Kidney (tissue), 14 donors: ENCODE results near the gene SHE. TPM values are rescaled to one million over a fixed set of nuclear protein-coding genes. Genes with fewer than 3 reads are reported as not detected.

Experiments used
- DNase-seq, 5 donors: peaks; one replicate each; pipeline ENCODE4 v3.0.0-alpha.2; 2013 to 2020
- FAIRE-seq: peaks from 2 replicates; lab custom pipeline; 2012; peaks lifted over from hg19 to GRCh38; lab: Jason Lieb, UNC
- H3K27ac ChIP-seq, 2 donors: one replicate each; pipeline ENCODE4 v1.7.0; 2013; ENCODE audit warnings: low read depth in 2 of 2, low read length in 2 of 2, inconsistent platforms in 1 of 2
- H3K27me3 ChIP-seq: one replicate; pipeline ENCODE4 v1.7.1; 2013; ENCODE audit warnings: low read length, inconsistent platforms; ENCODE audit not compliant: control insufficient read depth, insufficient read depth
- H3K36me3 ChIP-seq, 3 donors: one replicate each; pipeline versions ENCODE4 v1.7.0 to v1.7.1; 2013; ENCODE audit warnings: low read length in 3 of 3, control low read depth in 1 of 3, inconsistent platforms in 1 of 3; ENCODE audit not compliant: insufficient read depth in 3 of 3, control insufficient read depth in 2 of 3
- H3K4me1 ChIP-seq, 3 donors: one replicate each; pipeline versions ENCODE4 v1.7.0 to v1.7.1; 2013; ENCODE audit warnings: low read length in 3 of 3, inconsistent platforms in 1 of 3, low read depth in 1 of 3; ENCODE audit not compliant: control insufficient read depth in 2 of 3, insufficient read depth in 2 of 3
- H3K4me3 ChIP-seq, 3 donors: one replicate each; pipeline versions ENCODE4 v1.7.0 to v1.8.1; 2013; ENCODE audit warnings: low read length in 3 of 3, control low read depth in 1 of 3, inconsistent platforms in 1 of 3
- H3K9ac ChIP-seq, 3 donors: one replicate each; pipeline versions ENCODE4 v1.7.0 to v1.7.1; 2013; ENCODE audit warnings: low read length in 3 of 3, control low read depth in 1 of 3, inconsistent platforms in 1 of 3
- H3K9me3 ChIP-seq, 3 donors: one replicate each; pipeline versions ENCODE4 v1.7.0 to v1.7.1; 2013; ENCODE audit warnings: low read length in 3 of 3, control low read depth in 1 of 3, inconsistent platforms in 1 of 3; ENCODE audit not compliant: control insufficient read depth in 2 of 3, insufficient read depth in 1 of 3
- intact Hi-C: fragments of 100-400 bp; cut with DNase I; formaldehyde crosslinking; loops from one replicate; pipeline ENCODE4 v1.11.1; 2022
- polyA plus RNA-seq: library from polyadenylated mRNA; stranded (reverse); fragments of 350-450 nt; fragmentation: Illumina TruSeq; extraction: RNeasy Lipid Tissue Mini Kit (QIAGEN cat#74804); gene quantifications from one replicate; pipeline ENCODE4 v1.2.3, GENCODE V29; 2014; ENCODE audit warnings: low read depth, low replicate concordance; ENCODE audit not compliant: insufficient read depth
- total RNA-seq: library from RNA; stranded (reverse); fragmentation: NEBNext Ultra II Directional; extraction: Animal tissue kit (Norgen Biotek cat#: 25700); gene quantifications from one replicate; pipeline ENCODE4 v1.2.1, GENCODE V29; 2021
- TF ChIP-seq, protein P1 (sequence below): IDR thresholded peaks from 3 replicates; pipeline ENCODE4 v1.5.1; 2012; ENCODE audit warnings: mild to moderate bottlenecking, moderate library complexity, borderline replicate concordance; ENCODE audit not compliant: insufficient read depth; ENCODE audit errors: extremely low read depth
- donor health status: control.
- donor health status: control.
- donor health status: control.
- donor health status: control.
- donor health status: control.
- donor health status: DM: yes; HTN: yes; CAD: no.
- donor health status: Normal renal cell carcinoma (clear cell type).

Gene SHE
- total and polyA plus RNA-seq, 2 donors from 2014 or later, result 7.6 to 18.1 TPM

DNA sequence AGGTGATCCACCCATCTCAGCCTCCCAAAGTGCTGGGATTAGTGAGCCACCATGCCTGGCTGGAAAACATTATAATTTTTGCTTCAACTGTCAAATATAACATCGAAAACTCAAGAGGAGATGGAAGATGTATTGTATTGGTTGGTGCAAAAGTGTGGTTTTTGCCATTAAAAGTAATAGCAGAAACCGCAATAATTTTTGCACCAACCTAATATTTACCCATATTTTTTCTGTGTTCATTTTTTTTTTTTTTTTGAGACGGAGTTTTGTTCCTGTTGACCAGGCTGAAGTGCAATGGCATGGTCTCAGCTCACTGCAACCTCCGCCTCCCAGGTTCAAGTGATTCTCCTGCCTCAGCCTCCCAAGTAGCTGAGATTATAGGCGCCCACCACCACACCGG, 27.1 kb upstream of the SHE start:
- H3K27me3 ChIP-seq, result no peaks in the 10 kb centered on the region
- no peaks in the 10 kb centered on the region for H3K36me3 ChIP-seq
- no peak overlapping the region for H3K4me3 ChIP-seq
- H3K9me3 ChIP-seq, result no peaks in the 10 kb centered on the region
- no peak overlapping the region for H3K27ac ChIP-seq
- TF ChIP-seq, protein P1, sequence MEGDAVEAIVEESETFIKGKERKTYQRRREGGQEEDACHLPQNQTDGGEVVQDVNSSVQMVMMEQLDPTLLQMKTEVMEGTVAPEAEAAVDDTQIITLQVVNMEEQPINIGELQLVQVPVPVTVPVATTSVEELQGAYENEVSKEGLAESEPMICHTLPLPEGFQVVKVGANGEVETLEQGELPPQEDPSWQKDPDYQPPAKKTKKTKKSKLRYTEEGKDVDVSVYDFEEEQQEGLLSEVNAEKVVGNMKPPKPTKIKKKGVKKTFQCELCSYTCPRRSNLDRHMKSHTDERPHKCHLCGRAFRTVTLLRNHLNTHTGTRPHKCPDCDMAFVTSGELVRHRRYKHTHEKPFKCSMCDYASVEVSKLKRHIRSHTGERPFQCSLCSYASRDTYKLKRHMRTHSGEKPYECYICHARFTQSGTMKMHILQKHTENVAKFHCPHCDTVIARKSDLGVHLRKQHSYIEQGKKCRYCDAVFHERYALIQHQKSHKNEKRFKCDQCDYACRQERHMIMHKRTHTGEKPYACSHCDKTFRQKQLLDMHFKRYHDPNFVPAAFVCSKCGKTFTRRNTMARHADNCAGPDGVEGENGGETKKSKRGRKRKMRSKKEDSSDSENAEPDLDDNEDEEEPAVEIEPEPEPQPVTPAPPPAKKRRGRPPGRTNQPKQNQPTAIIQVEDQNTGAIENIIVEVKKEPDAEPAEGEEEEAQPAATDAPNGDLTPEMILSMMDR, result no peak
- H3K4me1 ChIP-seq, result no peaks in the 10 kb centered on the region
- DNase-seq, result no peak
- no peak overlapping the region for H3K9ac ChIP-seq
- no peak for FAIRE-seq
- intact Hi-C loops, result no loop called here

DNA sequence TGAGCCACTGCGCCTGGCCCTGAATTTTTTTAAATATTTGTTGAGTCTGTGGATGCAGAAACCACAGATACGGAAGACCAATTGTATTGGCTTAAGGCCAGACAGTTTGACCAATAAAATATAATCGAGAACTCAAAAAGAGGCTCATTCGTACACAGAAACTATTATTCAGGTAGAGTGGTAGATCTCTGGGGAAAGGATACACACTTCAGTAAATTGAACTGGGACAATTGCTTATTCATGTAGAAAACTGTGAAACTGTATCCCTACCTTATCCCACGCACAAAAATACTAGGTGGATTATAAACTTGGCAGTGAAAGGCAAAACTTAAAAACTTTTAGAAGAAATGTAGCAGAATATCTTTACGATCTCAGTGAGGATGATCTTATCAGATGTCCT, 25.0 kb upstream of the SHE start:
- Histone ChIP-seq H3K4me1 (no peaks in the 10 kb centered on the region), H3K4me3 (no peak overlapping the region), H3K9ac (no peak overlapping the region), H3K27me3 (no peaks in the 10 kb centered on the region), H3K9me3 (no peaks in the 10 kb centered on the region), H3K27ac (no peak overlapping the region), H3K36me3 (no peaks in the 10 kb centered on the region)
- intact Hi-C loops, result no loop called here
- DNase-seq (no peak), FAIRE-seq (no peak)
- TF ChIP-seq, protein P1, result no peak

DNA sequence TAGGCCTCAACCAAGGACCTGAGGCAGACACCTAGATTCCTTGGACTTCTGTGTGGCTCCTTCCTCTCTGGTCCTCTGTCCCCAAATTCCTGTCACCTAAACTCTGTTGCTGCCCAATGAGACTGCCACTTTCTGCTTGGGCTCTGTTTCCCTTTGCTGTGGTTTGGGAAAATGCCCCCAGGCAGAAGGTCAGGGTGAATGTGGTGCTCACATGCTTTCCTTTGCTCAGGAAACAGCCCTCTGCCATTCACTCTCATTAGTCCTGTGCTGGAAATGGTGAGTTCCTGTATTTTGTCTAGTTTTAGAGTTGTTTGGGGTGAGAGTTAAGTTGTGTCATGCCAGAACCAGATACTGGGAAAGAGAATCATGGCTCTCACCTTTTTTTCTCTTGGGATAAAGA, 22.7 kb upstream of the SHE start:
- no peaks in the 10 kb centered on the region for H3K36me3 ChIP-seq
- FAIRE-seq (no peak), DNase-seq (no peak)
- TF ChIP-seq, protein P1, result no peak
- peak overlapping the region in 1 of 2 donors; percentile 28 for H3K27ac ChIP-seq
- no peaks in the 10 kb centered on the region for H3K27me3 ChIP-seq
- no peaks in the 10 kb centered on the region for H3K9me3 ChIP-seq
- intact Hi-C loops, result no loop called here
- H3K4me3 ChIP-seq, result no peak overlapping the region
- H3K4me1 ChIP-seq, result peaks cover 0 to 1% (median 0%) of the 10 kb centered on the region in 3 donors
- H3K9ac ChIP-seq, result no peak overlapping the region

DNA sequence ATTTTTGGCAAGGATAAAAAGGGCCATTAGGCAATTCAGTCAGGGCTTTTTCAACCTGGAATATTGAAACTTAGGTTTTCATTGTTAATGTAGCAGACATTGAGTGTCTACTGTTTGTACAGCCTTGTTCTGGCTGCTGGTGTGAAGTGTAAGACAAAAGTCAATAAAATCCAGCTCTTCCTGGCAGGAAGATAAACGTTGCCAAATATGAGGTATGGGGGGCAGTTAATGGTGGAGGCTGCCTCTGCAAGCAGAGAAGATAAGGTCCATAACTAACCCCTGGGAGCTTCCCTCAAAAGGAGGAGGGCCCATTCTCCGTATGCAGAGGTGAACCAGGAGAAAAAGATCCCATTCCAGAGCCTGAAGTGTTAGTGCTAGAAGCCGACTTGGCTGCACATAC, 19.5 kb upstream of the SHE start:
- Histone ChIP-seq H3K9me3 (no peaks in the 10 kb centered on the region), H3K27ac (no peak overlapping the region), H3K4me3 (no peak overlapping the region), H3K9ac (no peak overlapping the region), H3K27me3 (no peaks in the 10 kb centered on the region), H3K36me3 (no peaks in the 10 kb centered on the region), H3K4me1 (peaks cover 0 to 3% (median 0%) of the 10 kb centered on the region in 3 donors)
- TF ChIP-seq, protein P1, result no peak
- FAIRE-seq, result no peak
- DNase-seq, result no peak
- intact Hi-C loops, result no loop called here
